ENCODE measurements around the gene RPL3.

Gene RPL3

GRCh38 chr22:39317775-39318506 lies 1.5 kb downstream of the RPL3 start:
- DNase-seq = peak in 1 of 56 donors; percentile 34

GRCh38 chr22:39317084-39317774 lies 2.2 kb downstream of the RPL3 start:
- DNase-seq = no peak

GRCh38 chr22:39316440-39317083 lies 2.9 kb downstream of the RPL3 start:
- peak in 47 of 56 donors; percentile 16 to 76 (median 48) for DNase-seq

- no peak for DNase-seq
These were observed 4.0 kb downstream of the RPL3 start for GRCh38 chr22:39315389-39315788.

- no peak for DNase-seq
These were observed 5.0 kb downstream of the RPL3 start for GRCh38 chr22:39314251-39314971.

- DNase-seq = no peak
These were observed 6.0 kb downstream of the RPL3 start for GRCh38 chr22:39313258-39314001.

GRCh38 chr22:39312410-39312809 lies 7.0 kb downstream of the RPL3 start:
- DNase-seq = no peak

GRCh38 chr22:39311592-39312400 lies 7.6 kb downstream of the RPL3 start:
- no peak for DNase-seq

GRCh38 chr22:39309881-39310714 lies 9.3 kb downstream of the RPL3 start:
- DNase-seq = no peak

- no peak for DNase-seq
These were observed 10.0 kb downstream of the RPL3 start for GRCh38 chr22:39309364-39309861.

- peak in 6 of 56 donors; percentile 9 to 68 (median 18) for DNase-seq
These were observed 10.6 kb downstream of the RPL3 start for GRCh38 chr22:39308614-39309363.

GRCh38 chr22:39306456-39307361 lies 12.7 kb downstream of the RPL3 start:
- peak in 10 of 56 donors; percentile 8 to 66 (median 28) for DNase-seq

- DNase-seq = no peak
These were observed 15.3 kb downstream of the RPL3 start for GRCh38 chr22:39303892-39304671.

- no peak for DNase-seq
These were observed 16.1 kb downstream of the RPL3 start for GRCh38 chr22:39303358-39303757.

GRCh38 chr22:39302431-39302960 lies 16.9 kb downstream of the RPL3 start:
- DNase-seq = no peak

GRCh38 chr22:39301926-39302325 lies 17.5 kb downstream of the RPL3 start:
- DNase-seq = no peak

Measured in nucleus accumbens (tissue), 56 donors.